Epidermal melanocyte (primary cell): ENCODE data around the gene RWDD4.
"Not testable (repeated sequence)": the region's sequence is repeated elsewhere in the genome, so short reads cannot be mapped to it uniquely, and the experiment has no call there.

Experiments
- DNase-seq: peaks from one replicate; pipeline ENCODE4 v3.0.0; 2011; ENCODE audit warnings: low spot score; ENCODE audit not compliant: insufficient read length

RWDD4 gene

GRCh38 chr4:183636503-183636902 lies 22.5 kb downstream of the RWDD4 start:
- DNase-seq = no peak

GRCh38 chr4:183635741-183636140 lies 23.2 kb downstream of the RWDD4 start:
- DNase-seq = no peak

GRCh38 chr4:183635321-183635720 lies 23.7 kb downstream of the RWDD4 start:
- DNase-seq = no peak

- no peak for DNase-seq
These were observed 25.2 kb downstream of the RWDD4 start for GRCh38 chr4:183633476-183634400.

- no peak for DNase-seq
These were observed 26.3 kb downstream of the RWDD4 start for GRCh38 chr4:183632689-183633088.

GRCh38 chr4:183631577-183632198 lies 27.3 kb downstream of the RWDD4 start:
- no peak for DNase-seq

GRCh38 chr4:183627979-183628588 lies 30.9 kb downstream of the RWDD4 start:
- DNase-seq = no peak

- not testable (repeated sequence) for DNase-seq
These were observed 31.7 kb downstream of the RWDD4 start for GRCh38 chr4:183627286-183627685.

GRCh38 chr4:183626168-183626567 lies 32.8 kb downstream of the RWDD4 start:
- no peak for DNase-seq

- DNase-seq = no peak
These were observed 34.4 kb downstream of the RWDD4 start for GRCh38 chr4:183624548-183624947.

- no peak for DNase-seq
These were observed 37.1 kb downstream of the RWDD4 start for GRCh38 chr4:183621875-183622274.

- no peak for DNase-seq
These were observed 38.6 kb downstream of the RWDD4 start for GRCh38 chr4:183620421-183620820.

- DNase-seq = no peak
These were observed 40.3 kb downstream of the RWDD4 start for GRCh38 chr4:183618681-183619080.

- no peak for DNase-seq
These were observed 41.9 kb downstream of the RWDD4 start for GRCh38 chr4:183617075-183617474.

- no peak for DNase-seq
These were observed 46.4 kb downstream of the RWDD4 start for GRCh38 chr4:183612329-183613250.

GRCh38 chr4:183611210-183611830 lies 47.7 kb downstream of the RWDD4 start:
- DNase-seq = no peak

- DNase-seq = no peak
These were observed 48.4 kb downstream of the RWDD4 start for GRCh38 chr4:183610613-183611012.

GRCh38 chr4:183610033-183610432 lies 49.0 kb downstream of the RWDD4 start:
- no peak for DNase-seq

- DNase-seq = no peak
These were observed 49.8 kb downstream of the RWDD4 start for GRCh38 chr4:183609151-183609550.

GRCh38 chr4:183607894-183608293 lies 51.1 kb downstream of the RWDD4 start:
- no peak for DNase-seq

GRCh38 chr4:183602557-183603027 lies 56.4 kb downstream of the RWDD4 start:
- DNase-seq = no peak
